Measurements from ENCODE around the gene CALML6. TPM values are rescaled to one million over a fixed set of nuclear protein-coding genes. Genes with fewer than 3 reads are reported as not detected.

CALML6 gene
- total RNA-seq, 1 experiment from 2014 or later: 1.5 TPM

DNA sequence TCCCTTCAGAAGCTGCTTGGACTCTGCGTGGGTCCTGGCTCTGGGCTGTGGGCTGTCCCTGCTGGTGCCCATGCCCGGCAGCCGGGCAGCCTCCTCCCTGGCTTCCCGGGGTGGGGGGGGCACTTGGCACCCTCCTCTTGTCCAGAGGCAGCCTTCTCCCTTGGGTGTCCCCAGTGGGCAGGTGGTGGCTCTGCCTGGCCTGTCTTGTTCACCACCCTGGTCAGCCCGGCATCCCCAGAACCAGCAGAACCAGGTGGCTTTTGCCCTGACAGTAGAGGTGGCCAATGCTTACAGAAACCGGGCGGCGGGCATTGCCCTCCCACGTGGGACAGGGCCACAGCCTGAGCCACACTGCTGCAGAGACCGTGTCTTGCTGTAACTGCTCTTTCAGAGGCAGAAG lies 50.5 kb downstream of the CALML6 start:
- no peak for DNase-seq (ENCODE audit: low read depth, low spot score)
- POLR2A ChIA-PET: no interaction called here
- H3K36me3 ChIP-seq (ENCODE audit: control insufficient read depth, insufficient read depth, low read length): no peaks in the 10 kb centered on the region

GRCh38 chr1:1966071-1966740 lies 51.1 kb downstream of the CALML6 start:
- H3K9me3 ChIP-seq (ENCODE audit: control insufficient read depth, insufficient read depth, low read depth, low read length): no peaks in the 10 kb centered on the region
- ChIA-PET CTCF (interaction anchor here (1.7 kb wide), 1 partner anchor 79 kb away, joined by 6 read pairs; no protein-coding TSS in a partner anchor), POLR2A (no interaction called here)
- no peak overlapping the region for H3K4me3 ChIP-seq (ENCODE audit: low read depth in 2 of 2, low read length in 2 of 2)
- no peaks in the 10 kb centered on the region for H3K4me1 ChIP-seq (ENCODE audit: control insufficient read depth, insufficient read depth, low read length)
- in situ Hi-C loops (cut with HindIII; ENCODE audit: low pct_unique_long_range_greater_than_20kb, low sequenced_read_pairs): no loop called here
- TF ChIP-seq CTCF (IDR thresholded peaks at IDR 0.05): no peak
- no peak for TF ChIP-seq REST (IDR thresholded peaks at IDR 0.05; ENCODE audit: insufficient read depth in 1 of 2, low read depth in 2 of 2, low read length in 1 of 2)
- no peak for TF ChIP-seq SIN3A (IDR thresholded peaks at IDR 0.05; ENCODE audit: borderline replicate concordance, insufficient read depth, low read depth, low read length)
- TF ChIP-seq TCF7L2 (IDR thresholded peaks at IDR 0.05; ENCODE audit: low read depth, low read length): no peak
- TF ChIP-seq POLR2AphosphoS5 (IDR thresholded peaks at IDR 0.05; ENCODE audit: low read depth, low read length): no peak
- intact Hi-C loops (cut with micrococcal nuclease; ENCODE audit: unreplicated experiment): no loop called here
- H3K36me3 ChIP-seq (ENCODE audit: control insufficient read depth, insufficient read depth, low read length): no peaks in the 10 kb centered on the region
- H3K27me3 ChIP-seq (ENCODE audit: control insufficient read depth, insufficient read depth, low read length): no peaks in the 10 kb centered on the region
- no peak overlapping the region for H3K27ac ChIP-seq (ENCODE audit: low read length)
- no TSS peak for BruUV-seq (replicated peaks)
- ATAC-seq (no peak), DNase-seq (ENCODE audit: low read depth, low spot score) (no peak)

More for the DNA sequence above, 50.5 kb downstream of the CALML6 start:
- in situ Hi-C loops (cut with HindIII; ENCODE audit: low pct_unique_long_range_greater_than_20kb, low sequenced_read_pairs): no loop called here
- no TSS peak for BruUV-seq (replicated peaks)
- intact Hi-C loops (cut with micrococcal nuclease; ENCODE audit: unreplicated experiment): no loop called here
- Histone ChIP-seq H3K9me3 (ENCODE audit: control insufficient read depth, insufficient read depth, low read depth, low read length) (no peaks in the 10 kb centered on the region), H3K27ac (ENCODE audit: low read length) (no peak overlapping the region), H3K27me3 (ENCODE audit: control insufficient read depth, insufficient read depth, low read length) (no peaks in the 10 kb centered on the region), H3K4me1 (ENCODE audit: control insufficient read depth, insufficient read depth, low read length) (peaks cover 4% of the 10 kb centered on the region; the same call in 1 of the 2 replicates), H3K4me3 (ENCODE audit: low read depth in 2 of 2, low read length in 2 of 2) (no peak overlapping the region)
- no peak for ATAC-seq
- no peak for TF ChIP-seq POLR2AphosphoS5 (IDR thresholded peaks at IDR 0.05; ENCODE audit: low read depth, low read length)
- TF ChIP-seq CTCF (IDR thresholded peaks at IDR 0.05): no peak
- TF ChIP-seq REST (IDR thresholded peaks at IDR 0.05; ENCODE audit: insufficient read depth in 1 of 2, low read depth in 2 of 2, low read length in 1 of 2): no peak
- TF ChIP-seq SIN3A (IDR thresholded peaks at IDR 0.05; ENCODE audit: borderline replicate concordance, insufficient read depth, low read depth, low read length): no peak
- TF ChIP-seq TCF7L2 (IDR thresholded peaks at IDR 0.05; ENCODE audit: low read depth, low read length): no peak
- CTCF ChIA-PET: interaction anchor here (1.7 kb wide), 1 partner anchor 79 kb away, joined by 6 read pairs; no protein-coding TSS in a partner anchor
